ENCODE measurements around the gene ZMYND8. TPM values are rescaled to one million over a fixed set of nuclear protein-coding genes. Genes with fewer than 3 reads are reported as not detected.
"Not testable (repeated sequence)": the region's sequence is repeated elsewhere in the genome, so short reads cannot be mapped to it uniquely, and the experiment has no call there.

The ZMYND8 gene
- total RNA-seq, 1 experiment from 2014 or later: 50.7 TPM

DNA sequence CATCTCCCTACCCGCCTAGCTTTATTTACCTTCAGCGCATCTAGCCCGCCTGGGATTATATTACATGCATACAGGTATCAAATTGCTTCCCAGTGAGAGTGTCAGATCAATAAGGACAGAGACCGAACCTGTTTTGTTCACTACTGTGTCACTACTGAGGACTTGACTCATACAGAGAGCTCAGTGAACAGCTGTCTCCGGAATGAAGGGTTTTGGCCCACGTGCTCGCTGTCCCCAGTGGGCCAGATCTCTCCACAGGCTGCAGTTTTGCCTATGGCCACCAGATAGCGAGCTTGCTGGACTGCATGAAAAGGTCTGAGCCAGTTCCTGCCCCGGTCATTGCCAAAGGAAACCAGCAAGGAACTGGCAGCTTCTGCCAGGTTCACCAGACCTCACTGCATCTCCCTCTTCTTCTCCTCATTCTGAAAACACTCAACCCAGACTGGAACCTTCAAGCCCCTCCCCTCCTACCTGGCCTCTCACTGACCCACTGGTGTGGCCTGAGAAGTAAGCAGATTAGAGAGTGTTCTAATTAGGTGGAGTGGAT lies 150.8 kb downstream of the ZMYND8 start:
- H3K36me3 ChIP-seq (ENCODE audit: control insufficient read depth, insufficient read depth, low read length): peaks cover 2% of the 10 kb centered on the region; the same call in 1 of the 2 replicates
- no peaks in the 10 kb centered on the region for H3K9me3 ChIP-seq (ENCODE audit: control insufficient read depth, insufficient read depth, low read depth, low read length)
- TF ChIP-seq, protein P1, sequence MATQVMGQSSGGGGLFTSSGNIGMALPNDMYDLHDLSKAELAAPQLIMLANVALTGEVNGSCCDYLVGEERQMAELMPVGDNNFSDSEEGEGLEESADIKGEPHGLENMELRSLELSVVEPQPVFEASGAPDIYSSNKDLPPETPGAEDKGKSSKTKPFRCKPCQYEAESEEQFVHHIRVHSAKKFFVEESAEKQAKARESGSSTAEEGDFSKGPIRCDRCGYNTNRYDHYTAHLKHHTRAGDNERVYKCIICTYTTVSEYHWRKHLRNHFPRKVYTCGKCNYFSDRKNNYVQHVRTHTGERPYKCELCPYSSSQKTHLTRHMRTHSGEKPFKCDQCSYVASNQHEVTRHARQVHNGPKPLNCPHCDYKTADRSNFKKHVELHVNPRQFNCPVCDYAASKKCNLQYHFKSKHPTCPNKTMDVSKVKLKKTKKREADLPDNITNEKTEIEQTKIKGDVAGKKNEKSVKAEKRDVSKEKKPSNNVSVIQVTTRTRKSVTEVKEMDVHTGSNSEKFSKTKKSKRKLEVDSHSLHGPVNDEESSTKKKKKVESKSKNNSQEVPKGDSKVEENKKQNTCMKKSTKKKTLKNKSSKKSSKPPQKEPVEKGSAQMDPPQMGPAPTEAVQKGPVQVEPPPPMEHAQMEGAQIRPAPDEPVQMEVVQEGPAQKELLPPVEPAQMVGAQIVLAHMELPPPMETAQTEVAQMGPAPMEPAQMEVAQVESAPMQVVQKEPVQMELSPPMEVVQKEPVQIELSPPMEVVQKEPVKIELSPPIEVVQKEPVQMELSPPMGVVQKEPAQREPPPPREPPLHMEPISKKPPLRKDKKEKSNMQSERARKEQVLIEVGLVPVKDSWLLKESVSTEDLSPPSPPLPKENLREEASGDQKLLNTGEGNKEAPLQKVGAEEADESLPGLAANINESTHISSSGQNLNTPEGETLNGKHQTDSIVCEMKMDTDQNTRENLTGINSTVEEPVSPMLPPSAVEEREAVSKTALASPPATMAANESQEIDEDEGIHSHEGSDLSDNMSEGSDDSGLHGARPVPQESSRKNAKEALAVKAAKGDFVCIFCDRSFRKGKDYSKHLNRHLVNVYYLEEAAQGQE (IDR thresholded peaks at IDR 0.05; ENCODE audit: insufficient read depth in 1 of 2, low read depth in 2 of 2, low read length in 1 of 2): no peak
- TF ChIP-seq, protein P2, sequence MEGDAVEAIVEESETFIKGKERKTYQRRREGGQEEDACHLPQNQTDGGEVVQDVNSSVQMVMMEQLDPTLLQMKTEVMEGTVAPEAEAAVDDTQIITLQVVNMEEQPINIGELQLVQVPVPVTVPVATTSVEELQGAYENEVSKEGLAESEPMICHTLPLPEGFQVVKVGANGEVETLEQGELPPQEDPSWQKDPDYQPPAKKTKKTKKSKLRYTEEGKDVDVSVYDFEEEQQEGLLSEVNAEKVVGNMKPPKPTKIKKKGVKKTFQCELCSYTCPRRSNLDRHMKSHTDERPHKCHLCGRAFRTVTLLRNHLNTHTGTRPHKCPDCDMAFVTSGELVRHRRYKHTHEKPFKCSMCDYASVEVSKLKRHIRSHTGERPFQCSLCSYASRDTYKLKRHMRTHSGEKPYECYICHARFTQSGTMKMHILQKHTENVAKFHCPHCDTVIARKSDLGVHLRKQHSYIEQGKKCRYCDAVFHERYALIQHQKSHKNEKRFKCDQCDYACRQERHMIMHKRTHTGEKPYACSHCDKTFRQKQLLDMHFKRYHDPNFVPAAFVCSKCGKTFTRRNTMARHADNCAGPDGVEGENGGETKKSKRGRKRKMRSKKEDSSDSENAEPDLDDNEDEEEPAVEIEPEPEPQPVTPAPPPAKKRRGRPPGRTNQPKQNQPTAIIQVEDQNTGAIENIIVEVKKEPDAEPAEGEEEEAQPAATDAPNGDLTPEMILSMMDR (IDR thresholded peaks at IDR 0.05): peak; percentile 83
- peak; percentile 81 for ATAC-seq
- no peak for DNase-seq (ENCODE audit: low read depth, low spot score)
- ChIA-PET POLR2A (no interaction called here), CTCF (interaction anchor here (0.5 to 1.8 kb wide), 5 partner anchors 10 to 1421 kb away, joined by 3 to 31 read pairs (median 4); no protein-coding TSS in a partner anchor)
- 0 out of 2 replicates have a peak overlapping the region, but pooled peaks have one; percentile 6 for H3K27ac ChIP-seq (ENCODE audit: low read length)
- H3K4me1 ChIP-seq (ENCODE audit: control insufficient read depth, insufficient read depth, low read length): 0 out of 2 replicates have a peak, but pooled peaks cover 4% of the 10 kb centered on the region
- BruUV-seq (replicated peaks): no TSS peak
- no peak overlapping the region for H3K4me3 ChIP-seq (ENCODE audit: low read depth in 2 of 2, low read length in 2 of 2)
- intact Hi-C loops (cut with micrococcal nuclease; ENCODE audit: unreplicated experiment): loop anchor here (10.0 kb wide), 1 partner anchor 419 kb away; no protein-coding TSS in a partner anchor
- H3K27me3 ChIP-seq (ENCODE audit: control insufficient read depth, insufficient read depth, low read length): no peaks in the 10 kb centered on the region
- in situ Hi-C loops (cut with HindIII; ENCODE audit: low pct_unique_long_range_greater_than_20kb, low sequenced_read_pairs): no loop called here

DNA sequence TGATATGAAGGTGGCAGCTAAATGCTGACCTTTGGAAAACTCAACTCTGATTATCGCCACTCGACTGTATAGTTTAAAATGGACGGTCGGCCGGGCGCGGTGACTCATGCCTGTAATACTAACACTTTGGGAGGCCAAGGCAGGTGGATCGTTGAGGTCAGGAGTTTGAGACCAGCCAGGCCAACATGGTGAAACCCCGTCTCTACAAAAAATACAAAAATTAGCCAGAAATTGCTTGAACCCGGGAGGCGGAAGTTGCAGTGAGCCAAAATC lies 151.7 kb downstream of the ZMYND8 start:
- H3K36me3 ChIP-seq (ENCODE audit: control insufficient read depth, insufficient read depth, low read length); DNase-seq (ENCODE audit: low read depth, low spot score); BruUV-seq (replicated peaks); in situ Hi-C loops (cut with HindIII; ENCODE audit: low pct_unique_long_range_greater_than_20kb, low sequenced_read_pairs); H3K4me3 ChIP-seq (ENCODE audit: low read depth in 2 of 2, low read length in 2 of 2); H3K27ac ChIP-seq (ENCODE audit: low read length); H3K27me3 ChIP-seq (ENCODE audit: control insufficient read depth, insufficient read depth, low read length); H3K9me3 ChIP-seq (ENCODE audit: control insufficient read depth, insufficient read depth, low read depth, low read length); ATAC-seq; POLR2A ChIA-PET; H3K4me1 ChIP-seq (ENCODE audit: control insufficient read depth, insufficient read depth, low read length): not testable (repeated sequence)
- intact Hi-C loops (cut with micrococcal nuclease; ENCODE audit: unreplicated experiment): loop anchor here (10.0 kb wide), 1 partner anchor 420 kb away; no protein-coding TSS in a partner anchor
- CTCF ChIA-PET: interaction anchor here (1.8 kb wide), 1 partner anchor 179 kb away, joined by 31 read pairs; no protein-coding TSS in a partner anchor

DNA sequence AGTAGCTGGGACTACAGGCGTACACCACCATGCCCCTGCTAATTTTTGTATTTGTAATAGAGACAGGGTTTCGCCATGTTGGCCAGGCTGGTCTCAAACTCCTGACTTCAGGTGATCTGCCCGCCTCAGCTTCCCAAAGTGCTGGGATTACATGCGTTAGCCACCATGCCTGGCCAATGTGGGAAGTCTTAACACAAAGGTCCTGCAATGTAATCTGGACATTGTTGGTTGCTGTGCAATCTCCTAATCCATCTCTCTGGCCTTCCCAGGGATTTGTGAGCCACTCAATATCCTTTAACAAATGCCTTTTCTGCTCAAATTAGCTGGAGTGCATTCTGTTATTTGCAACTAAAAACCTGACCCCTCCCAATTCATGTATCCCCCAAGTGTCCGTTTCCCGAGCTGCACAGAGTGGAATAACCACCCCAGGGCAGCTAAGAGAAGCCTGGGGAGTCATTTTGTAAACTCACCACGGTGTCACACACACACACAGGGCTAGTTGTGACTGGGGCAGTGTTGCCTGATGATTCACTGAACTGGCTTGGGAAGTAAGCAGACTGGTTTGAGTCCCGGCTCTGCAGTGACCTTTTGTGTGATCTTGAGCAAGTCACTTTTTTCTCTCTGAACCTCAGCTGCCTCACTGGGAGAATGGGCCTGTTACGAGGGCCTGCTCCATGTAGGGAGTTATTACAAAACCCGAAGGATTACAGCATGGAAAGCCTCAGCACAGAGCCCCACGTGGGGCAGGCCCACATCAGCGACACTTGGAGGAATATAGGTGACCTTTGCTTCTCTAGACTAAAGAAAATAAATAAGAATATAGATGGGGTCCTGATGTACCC lies 152.3 kb downstream of the ZMYND8 start:
- H3K4me3 ChIP-seq (ENCODE audit: low read depth in 2 of 2, low read length in 2 of 2): no peak overlapping the region
- intact Hi-C loops (cut with micrococcal nuclease; ENCODE audit: unreplicated experiment): loop anchor here (10.0 kb wide), 1 partner anchor 421 kb away; no protein-coding TSS in a partner anchor
- 0 out of 2 replicates have a peak, but pooled peaks cover 4% of the 10 kb centered on the region for H3K4me1 ChIP-seq (ENCODE audit: control insufficient read depth, insufficient read depth, low read length)
- no peaks in the 10 kb centered on the region for H3K9me3 ChIP-seq (ENCODE audit: control insufficient read depth, insufficient read depth, low read depth, low read length)
- H3K36me3 ChIP-seq (ENCODE audit: control insufficient read depth, insufficient read depth, low read length): no peaks in the 10 kb centered on the region
- no TSS peak for BruUV-seq (replicated peaks)
- ATAC-seq (no peak), DNase-seq (ENCODE audit: low read depth, low spot score) (no peak)
- no peaks in the 10 kb centered on the region for H3K27me3 ChIP-seq (ENCODE audit: control insufficient read depth, insufficient read depth, low read length)
- ChIA-PET CTCF (interaction anchor here (0.7 kb wide), 1 partner anchor 434 kb away, joined by 4 read pairs; no protein-coding TSS in a partner anchor), POLR2A (interaction anchor here (0.8 kb wide), 1 partner anchor 10 kb away, joined by 7 read pairs; no protein-coding TSS in a partner anchor)
- no peak overlapping the region for H3K27ac ChIP-seq (ENCODE audit: low read length)
- in situ Hi-C loops (cut with HindIII; ENCODE audit: low pct_unique_long_range_greater_than_20kb, low sequenced_read_pairs): no loop called here
- TF ChIP-seq TCF7L2 (IDR thresholded peaks at IDR 0.05; ENCODE audit: low read depth, low read length): no peak
- TF ChIP-seq, protein P2 (IDR thresholded peaks at IDR 0.05): no peak
- no peak for TF ChIP-seq SIN3A (IDR thresholded peaks at IDR 0.05; ENCODE audit: borderline replicate concordance, insufficient read depth, low read depth, low read length)
- no peak for TF ChIP-seq POLR2AphosphoS5 (IDR thresholded peaks at IDR 0.05; ENCODE audit: low read depth, low read length)
- TF ChIP-seq, protein P1 (IDR thresholded peaks at IDR 0.05; ENCODE audit: insufficient read depth in 1 of 2, low read depth in 2 of 2, low read length in 1 of 2): no peak

Data from Panc1 (cell line).